ENCODE data around the gene NR5A2.

The NR5A2 gene

DNA sequence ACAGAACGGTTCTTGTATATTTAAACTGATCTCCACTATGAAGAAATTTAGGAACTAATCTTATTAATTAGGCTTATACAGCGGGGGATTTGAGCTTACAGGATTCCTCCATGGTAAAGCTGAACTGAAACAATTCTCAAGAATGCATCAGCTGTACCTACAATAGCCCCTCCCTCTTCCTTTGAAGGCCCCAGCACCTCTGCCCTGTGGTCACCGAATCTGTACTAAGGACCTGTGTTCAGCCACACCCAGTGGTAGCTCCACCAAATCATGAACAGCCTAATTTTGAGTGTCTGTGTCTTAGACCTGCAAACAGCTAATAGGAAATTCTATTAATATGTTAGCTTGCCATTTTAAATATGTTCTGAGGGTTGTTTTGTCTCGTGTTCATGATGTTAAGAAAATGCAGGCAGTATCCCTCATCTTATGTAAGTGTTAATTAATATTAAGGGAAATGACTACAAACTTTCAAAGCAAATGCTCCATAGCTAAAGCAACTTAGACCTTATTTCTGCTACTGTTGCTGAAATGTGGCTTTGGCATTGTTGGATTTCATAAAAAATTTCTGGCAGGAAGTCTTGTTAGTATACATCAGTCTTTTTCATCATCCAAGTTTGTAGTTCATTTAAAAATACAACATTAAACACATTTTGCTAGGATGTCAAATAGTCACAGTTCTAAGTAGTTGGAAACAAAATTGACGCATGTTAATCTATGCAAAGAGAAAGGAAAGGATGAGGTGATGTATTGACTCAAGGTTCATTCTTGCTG lies 147.2 kb downstream of the NR5A2 start:
- no peaks in the 10 kb centered on the region for H3K36me3 ChIP-seq (ENCODE audit: control insufficient read depth, insufficient read depth, low read length)
- DNase-seq, result no peak
- H3K4me1 ChIP-seq (ENCODE audit: control insufficient read depth, insufficient read depth, low read length, poor library complexity, severe bottlenecking), result no peaks in the 10 kb centered on the region
- no peaks in the 10 kb centered on the region for H3K9me3 ChIP-seq (ENCODE audit: control insufficient read depth, low read length)
- no peak overlapping the region for H3K27ac ChIP-seq (ENCODE audit: insufficient read depth, low read length, poor library complexity, severe bottlenecking)
- no peaks in the 10 kb centered on the region for H3K27me3 ChIP-seq (replicated peaks; ENCODE audit: control insufficient read depth, insufficient read depth, low read length, poor library complexity, severe bottlenecking)
- H3K4me3 ChIP-seq (ENCODE audit: insufficient read depth, low read depth, low read length, poor library complexity, severe bottlenecking), result no peak overlapping the region

GRCh38 chr1:200176181-200176580 lies 148.7 kb downstream of the NR5A2 start:
- Histone ChIP-seq H3K9me3 (ENCODE audit: control insufficient read depth, low read length) (no peaks in the 10 kb centered on the region), H3K4me3 (ENCODE audit: insufficient read depth, low read depth, low read length, poor library complexity, severe bottlenecking) (no peak overlapping the region), H3K36me3 (ENCODE audit: control insufficient read depth, insufficient read depth, low read length) (no peaks in the 10 kb centered on the region), H3K4me1 (ENCODE audit: control insufficient read depth, insufficient read depth, low read length, poor library complexity, severe bottlenecking) (no peaks in the 10 kb centered on the region), H3K27me3 (replicated peaks; ENCODE audit: control insufficient read depth, insufficient read depth, low read length, poor library complexity, severe bottlenecking) (no peaks in the 10 kb centered on the region), H3K27ac (ENCODE audit: insufficient read depth, low read length, poor library complexity, severe bottlenecking) (no peak overlapping the region)
- no peak for DNase-seq

DNA sequence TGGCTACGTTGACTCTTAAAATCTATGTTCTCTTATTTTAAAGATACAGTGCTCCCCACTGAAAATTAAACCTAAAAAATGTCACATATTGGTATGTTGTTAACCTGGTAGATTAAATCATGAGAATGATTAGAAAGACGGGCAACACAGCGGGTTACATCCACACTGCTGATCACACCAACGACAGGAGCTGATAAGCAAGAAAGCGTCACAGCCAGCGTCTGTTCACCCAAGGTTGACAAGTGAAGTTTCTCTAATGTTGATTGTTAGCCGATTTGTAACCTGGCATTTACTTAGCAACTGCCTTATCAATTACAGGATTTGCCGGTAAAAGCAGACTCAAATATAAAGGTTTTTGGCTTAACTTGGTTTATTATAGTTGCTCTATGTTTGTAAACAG lies 149.3 kb downstream of the NR5A2 start:
- H3K4me3 ChIP-seq (ENCODE audit: insufficient read depth, low read depth, low read length, poor library complexity, severe bottlenecking), result no peak overlapping the region
- H3K27ac ChIP-seq (ENCODE audit: insufficient read depth, low read length, poor library complexity, severe bottlenecking), result no peak overlapping the region
- peaks cover 3% of the 10 kb centered on the region for H3K27me3 ChIP-seq (replicated peaks; ENCODE audit: control insufficient read depth, insufficient read depth, low read length, poor library complexity, severe bottlenecking)
- H3K9me3 ChIP-seq (ENCODE audit: control insufficient read depth, low read length), result no peaks in the 10 kb centered on the region
- no peaks in the 10 kb centered on the region for H3K4me1 ChIP-seq (ENCODE audit: control insufficient read depth, insufficient read depth, low read length, poor library complexity, severe bottlenecking)
- H3K36me3 ChIP-seq (ENCODE audit: control insufficient read depth, insufficient read depth, low read length), result no peaks in the 10 kb centered on the region
- DNase-seq, result no peak

DNA sequence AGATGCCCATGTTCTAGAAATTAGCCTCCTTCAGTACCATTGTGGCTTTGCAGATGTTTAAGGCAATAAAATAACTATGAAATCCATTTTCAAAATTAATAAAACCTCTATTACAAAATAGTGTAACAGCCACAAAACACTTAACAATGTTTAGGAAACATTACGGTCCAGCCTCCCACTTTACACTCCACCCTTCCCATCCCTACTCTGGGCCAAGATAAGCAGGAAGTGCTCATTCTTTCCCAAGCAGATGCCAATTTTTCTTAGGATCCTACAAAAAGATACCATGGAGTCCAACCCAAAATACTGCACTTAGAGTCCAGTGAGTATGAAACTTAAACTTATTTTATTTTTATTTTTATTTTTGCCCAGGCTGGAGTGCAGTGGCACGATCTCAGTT lies 150.8 kb downstream of the NR5A2 start:
- Histone ChIP-seq H3K9me3 (ENCODE audit: control insufficient read depth, low read length) (no peaks in the 10 kb centered on the region), H3K27ac (ENCODE audit: insufficient read depth, low read length, poor library complexity, severe bottlenecking) (no peak overlapping the region), H3K27me3 (replicated peaks; ENCODE audit: control insufficient read depth, insufficient read depth, low read length, poor library complexity, severe bottlenecking) (peaks cover 4% of the 10 kb centered on the region), H3K4me3 (ENCODE audit: insufficient read depth, low read depth, low read length, poor library complexity, severe bottlenecking) (no peak overlapping the region), H3K36me3 (ENCODE audit: control insufficient read depth, insufficient read depth, low read length) (no peaks in the 10 kb centered on the region), H3K4me1 (ENCODE audit: control insufficient read depth, insufficient read depth, low read length, poor library complexity, severe bottlenecking) (no peaks in the 10 kb centered on the region)
- DNase-seq, result no peak

DNA sequence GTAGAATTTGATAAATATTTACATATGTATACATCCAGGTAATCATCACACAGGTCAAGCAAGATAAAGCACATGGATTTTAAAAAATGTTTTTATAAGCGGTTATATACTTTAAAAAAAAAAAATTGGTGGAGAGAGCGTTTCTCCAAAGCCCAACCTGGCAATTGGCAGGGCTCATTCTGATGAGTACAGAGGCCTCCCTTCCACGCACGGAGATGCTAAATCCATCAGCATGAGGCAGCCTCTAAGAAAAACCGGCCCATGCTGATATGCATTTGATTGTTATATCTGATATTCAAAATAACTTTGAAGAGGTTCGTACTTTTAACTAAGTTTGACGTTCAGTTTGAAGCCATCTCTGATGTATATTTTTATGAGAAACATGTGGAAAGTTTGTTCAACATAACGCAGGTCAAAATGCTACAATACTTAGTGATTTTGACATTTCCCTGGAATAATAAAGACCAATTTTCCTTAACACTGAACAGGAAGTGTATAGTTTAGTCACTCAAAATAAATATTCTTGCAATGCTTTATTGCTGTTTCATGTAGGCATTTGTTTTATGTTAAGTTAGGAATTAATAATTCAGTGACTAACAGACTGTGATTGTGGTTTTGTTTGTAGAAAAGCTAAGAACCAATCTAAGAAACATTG lies 151.7 kb downstream of the NR5A2 start:
- no peaks in the 10 kb centered on the region for H3K4me1 ChIP-seq (ENCODE audit: control insufficient read depth, insufficient read depth, low read length, poor library complexity, severe bottlenecking)
- no peaks in the 10 kb centered on the region for H3K36me3 ChIP-seq (ENCODE audit: control insufficient read depth, insufficient read depth, low read length)
- no peaks in the 10 kb centered on the region for H3K9me3 ChIP-seq (ENCODE audit: control insufficient read depth, low read length)
- DNase-seq, result no peak
- peaks cover 4% of the 10 kb centered on the region for H3K27me3 ChIP-seq (replicated peaks; ENCODE audit: control insufficient read depth, insufficient read depth, low read length, poor library complexity, severe bottlenecking)
- H3K27ac ChIP-seq (ENCODE audit: insufficient read depth, low read length, poor library complexity, severe bottlenecking), result no peak overlapping the region
- H3K4me3 ChIP-seq (ENCODE audit: insufficient read depth, low read depth, low read length, poor library complexity, severe bottlenecking), result no peak overlapping the region

DNA sequence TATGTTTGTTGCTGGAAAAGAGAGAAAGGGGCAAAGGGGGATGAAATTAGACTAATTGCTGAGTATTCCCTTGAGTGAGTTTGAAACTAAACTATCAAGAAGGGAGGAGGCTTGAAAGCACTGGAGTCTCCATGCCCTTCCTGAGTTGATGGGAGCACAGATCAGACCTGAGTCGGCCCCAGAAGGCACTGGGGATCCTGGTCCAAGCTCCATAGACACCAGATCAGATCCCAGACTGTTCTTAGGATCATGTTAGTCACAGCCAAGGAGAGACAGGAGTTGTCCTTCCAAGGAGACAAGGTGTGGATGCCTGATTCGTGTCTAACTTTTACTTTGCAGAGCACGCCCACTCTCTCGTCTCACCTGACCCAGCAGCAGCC lies 152.3 kb downstream of the NR5A2 start:
- Histone ChIP-seq H3K9me3 (ENCODE audit: control insufficient read depth, low read length) (no peaks in the 10 kb centered on the region), H3K27ac (ENCODE audit: insufficient read depth, low read length, poor library complexity, severe bottlenecking) (no peak overlapping the region), H3K36me3 (ENCODE audit: control insufficient read depth, insufficient read depth, low read length) (no peaks in the 10 kb centered on the region), H3K4me3 (ENCODE audit: insufficient read depth, low read depth, low read length, poor library complexity, severe bottlenecking) (no peak overlapping the region), H3K27me3 (replicated peaks; ENCODE audit: control insufficient read depth, insufficient read depth, low read length, poor library complexity, severe bottlenecking) (peaks cover 4% of the 10 kb centered on the region), H3K4me1 (ENCODE audit: control insufficient read depth, insufficient read depth, low read length, poor library complexity, severe bottlenecking) (no peaks in the 10 kb centered on the region)
- no peak for DNase-seq

DNA sequence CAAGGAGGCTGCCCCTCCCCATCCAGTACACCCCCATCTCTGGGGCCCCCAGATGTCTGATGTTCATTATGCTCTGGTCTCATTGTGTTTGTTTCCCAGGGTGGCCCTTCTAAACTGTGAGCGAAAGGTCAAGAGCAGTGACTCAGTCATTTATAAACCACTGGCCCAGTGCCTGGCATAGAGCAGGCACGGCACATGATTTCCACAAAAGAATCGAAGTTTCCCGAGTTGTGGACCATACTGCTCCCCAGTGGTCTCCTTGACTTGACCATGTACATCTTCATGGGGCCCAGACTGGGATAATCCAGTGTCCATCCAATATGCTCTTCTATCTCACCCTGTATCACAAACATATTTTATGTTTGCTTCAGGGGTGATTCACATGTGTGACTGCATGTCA lies 153.3 kb downstream of the NR5A2 start:
- no peaks in the 10 kb centered on the region for H3K4me1 ChIP-seq (ENCODE audit: control insufficient read depth, insufficient read depth, low read length, poor library complexity, severe bottlenecking)
- H3K27me3 ChIP-seq (replicated peaks; ENCODE audit: control insufficient read depth, insufficient read depth, low read length, poor library complexity, severe bottlenecking), result peaks cover 4% of the 10 kb centered on the region
- no peaks in the 10 kb centered on the region for H3K9me3 ChIP-seq (ENCODE audit: control insufficient read depth, low read length)
- no peak overlapping the region for H3K27ac ChIP-seq (ENCODE audit: insufficient read depth, low read length, poor library complexity, severe bottlenecking)
- H3K36me3 ChIP-seq (ENCODE audit: control insufficient read depth, insufficient read depth, low read length), result no peaks in the 10 kb centered on the region
- DNase-seq, result no peak
- H3K4me3 ChIP-seq (ENCODE audit: insufficient read depth, low read depth, low read length, poor library complexity, severe bottlenecking), result no peak overlapping the region

- DNase-seq, result no peak
- H3K27ac ChIP-seq (ENCODE audit: insufficient read depth, low read length, poor library complexity, severe bottlenecking), result no peak overlapping the region
- H3K9me3 ChIP-seq (ENCODE audit: control insufficient read depth, low read length), result no peaks in the 10 kb centered on the region
- H3K36me3 ChIP-seq (ENCODE audit: control insufficient read depth, insufficient read depth, low read length), result no peaks in the 10 kb centered on the region
- no peaks in the 10 kb centered on the region for H3K4me1 ChIP-seq (ENCODE audit: control insufficient read depth, insufficient read depth, low read length, poor library complexity, severe bottlenecking)
- H3K27me3 ChIP-seq (replicated peaks; ENCODE audit: control insufficient read depth, insufficient read depth, low read length, poor library complexity, severe bottlenecking), result peaks cover 4% of the 10 kb centered on the region
- H3K4me3 ChIP-seq (ENCODE audit: insufficient read depth, low read depth, low read length, poor library complexity, severe bottlenecking), result no peak overlapping the region
These were observed 154.4 kb downstream of the NR5A2 start for GRCh38 chr1:200181861-200182260.

DNA sequence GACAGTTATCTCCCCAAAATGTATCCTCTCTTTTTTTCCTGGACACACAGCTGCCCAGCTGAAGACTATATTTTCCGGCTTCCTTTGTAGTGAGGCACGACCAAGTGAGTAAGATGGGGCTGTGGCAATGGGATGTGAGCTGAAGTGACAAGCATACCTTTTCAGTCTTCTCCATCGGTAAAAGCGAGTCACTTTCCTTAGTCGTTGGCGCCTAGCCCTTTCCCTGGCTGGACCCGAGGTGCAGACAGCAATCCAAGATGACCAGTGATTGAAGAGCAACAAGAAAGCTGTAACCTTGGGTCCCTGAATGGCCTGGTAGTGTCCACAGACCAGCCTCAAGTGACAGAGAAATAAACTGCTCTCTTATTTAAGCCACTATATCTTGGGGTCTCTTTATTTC lies 155.2 kb downstream of the NR5A2 start:
- no peaks in the 10 kb centered on the region for H3K36me3 ChIP-seq (ENCODE audit: control insufficient read depth, insufficient read depth, low read length)
- H3K27ac ChIP-seq (ENCODE audit: insufficient read depth, low read length, poor library complexity, severe bottlenecking), result no peak overlapping the region
- H3K9me3 ChIP-seq (ENCODE audit: control insufficient read depth, low read length), result no peaks in the 10 kb centered on the region
- peaks cover 4% of the 10 kb centered on the region for H3K27me3 ChIP-seq (replicated peaks; ENCODE audit: control insufficient read depth, insufficient read depth, low read length, poor library complexity, severe bottlenecking)
- no peaks in the 10 kb centered on the region for H3K4me1 ChIP-seq (ENCODE audit: control insufficient read depth, insufficient read depth, low read length, poor library complexity, severe bottlenecking)
- no peak overlapping the region for H3K4me3 ChIP-seq (ENCODE audit: insufficient read depth, low read depth, low read length, poor library complexity, severe bottlenecking)
- no peak for DNase-seq

DNA sequence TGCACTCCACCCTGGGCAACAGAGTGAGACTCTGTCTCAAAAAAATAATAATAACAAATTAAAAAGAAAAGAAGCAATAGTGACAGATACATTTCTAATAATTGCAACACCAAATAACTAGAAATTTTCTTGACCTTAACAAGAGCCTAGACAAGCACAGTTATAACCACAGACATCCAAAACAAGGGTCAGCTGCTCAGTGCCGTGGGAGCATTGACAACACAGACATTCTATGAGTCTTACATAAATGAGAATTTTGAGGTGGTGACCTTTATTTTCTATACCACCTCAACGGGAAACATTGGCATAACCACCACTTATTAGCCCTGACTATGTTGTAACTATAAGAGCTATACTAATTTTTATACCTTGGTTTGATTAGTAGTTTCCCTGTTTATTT lies 156.1 kb downstream of the NR5A2 start:
- Histone ChIP-seq H3K27ac (ENCODE audit: insufficient read depth, low read length, poor library complexity, severe bottlenecking) (no peak overlapping the region), H3K4me3 (ENCODE audit: insufficient read depth, low read depth, low read length, poor library complexity, severe bottlenecking) (no peak overlapping the region), H3K27me3 (replicated peaks; ENCODE audit: control insufficient read depth, insufficient read depth, low read length, poor library complexity, severe bottlenecking) (peaks cover 4% of the 10 kb centered on the region), H3K9me3 (ENCODE audit: control insufficient read depth, low read length) (no peaks in the 10 kb centered on the region), H3K4me1 (ENCODE audit: control insufficient read depth, insufficient read depth, low read length, poor library complexity, severe bottlenecking) (no peaks in the 10 kb centered on the region), H3K36me3 (ENCODE audit: control insufficient read depth, insufficient read depth, low read length) (no peaks in the 10 kb centered on the region)
- no peak for DNase-seq

All from effector memory CD4-positive, alpha-beta T cell (primary cell).